ENCODE data around the gene DNAJC5.
"Not testable (repeated sequence)": the region's sequence is repeated elsewhere in the genome, so short reads cannot be mapped to it uniquely, and the experiment has no call there.

DNAJC5 gene

DNA sequence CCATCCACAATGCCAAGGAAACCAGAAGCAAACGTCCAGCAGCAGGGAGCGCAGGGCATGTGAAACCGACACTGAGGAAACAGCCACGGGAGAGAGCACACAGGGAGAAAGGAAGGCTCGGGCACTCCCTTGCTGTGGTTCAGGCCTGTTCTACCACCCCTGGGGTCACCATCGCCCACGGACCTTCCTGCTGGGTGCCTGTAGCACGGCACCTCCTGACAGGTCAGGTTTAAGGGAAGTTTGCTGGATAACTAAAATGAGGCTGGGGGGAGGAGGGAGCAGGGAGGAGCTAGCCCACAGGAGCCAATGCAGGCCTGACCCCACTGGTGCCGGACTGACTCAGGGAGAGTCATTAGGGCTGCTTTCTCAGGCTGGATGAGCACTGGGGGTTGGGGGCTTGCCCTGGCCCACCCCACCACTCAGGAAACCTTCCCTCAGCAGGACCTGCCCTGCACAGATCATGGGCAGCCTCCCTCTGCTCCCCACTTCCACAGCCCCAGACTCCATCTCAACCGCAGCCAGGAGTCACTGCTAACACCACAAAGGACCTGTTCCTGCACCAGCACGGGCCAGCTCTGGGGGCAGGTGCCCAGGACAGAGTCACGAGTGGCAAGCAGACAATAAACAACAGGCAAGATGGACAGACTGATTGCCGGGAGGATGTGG, 59.0 kb downstream of the DNAJC5 start:
- no peak for DNase-seq (ENCODE audit: low read depth in 4 of 4, low spot score in 1 of 4)

GRCh38 chr20:63955281-63955826, 60.4 kb downstream of the DNAJC5 start:
- DNase-seq (ENCODE audit: low read depth in 4 of 4, low spot score in 1 of 4) = no peak

DNA sequence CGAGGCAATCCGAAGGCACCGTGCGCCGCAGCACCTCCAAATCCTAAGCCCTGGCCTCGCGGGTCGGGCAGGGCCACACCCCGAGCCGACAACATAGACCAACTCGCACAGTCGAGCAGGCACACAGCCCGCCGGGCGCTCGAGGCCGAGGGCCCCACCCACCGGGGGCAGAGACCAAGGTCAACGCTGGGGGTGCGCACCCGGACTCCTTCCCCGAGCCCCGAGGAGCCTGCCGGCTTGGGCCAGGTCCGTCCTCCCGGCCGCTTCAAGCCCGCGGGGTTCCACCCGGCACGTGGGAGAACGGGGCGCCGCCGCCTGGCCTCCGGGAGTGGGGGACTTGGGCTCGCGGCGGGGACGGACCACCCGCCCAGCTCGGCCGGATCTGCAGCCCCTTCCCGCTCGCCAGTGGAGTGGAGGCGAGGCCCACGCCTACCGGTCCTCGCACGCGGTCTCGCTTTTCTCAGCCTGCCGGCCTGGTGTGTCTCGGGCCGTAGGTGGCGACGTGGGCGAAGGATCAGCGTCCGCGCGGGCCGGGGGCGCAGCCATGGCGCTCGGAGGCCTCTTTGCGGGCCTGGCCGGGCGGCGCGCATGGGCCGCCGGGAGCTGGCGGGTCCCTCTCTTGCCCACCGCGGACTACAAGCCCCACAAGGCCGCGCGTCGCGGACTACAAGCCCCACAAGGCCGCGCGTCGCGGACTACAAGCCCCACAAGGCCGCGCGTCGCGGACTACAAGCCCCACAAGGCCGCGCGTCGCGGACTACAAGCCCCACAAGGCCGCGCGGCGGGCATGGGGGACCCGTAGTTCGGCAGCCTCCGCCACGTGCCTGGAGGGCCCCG, 61.1 kb downstream of the DNAJC5 start, which contains the start of gene UCKL1:
UCKL1 (minus strand) TSS at position 590 of the 837 bp plus-strand sequence; CDS start at position 546, 44 bp downstream.
- peak; percentile 76 to 84 (median 81) for DNase-seq (ENCODE audit: low read depth in 4 of 4, low spot score in 1 of 4)

DNA sequence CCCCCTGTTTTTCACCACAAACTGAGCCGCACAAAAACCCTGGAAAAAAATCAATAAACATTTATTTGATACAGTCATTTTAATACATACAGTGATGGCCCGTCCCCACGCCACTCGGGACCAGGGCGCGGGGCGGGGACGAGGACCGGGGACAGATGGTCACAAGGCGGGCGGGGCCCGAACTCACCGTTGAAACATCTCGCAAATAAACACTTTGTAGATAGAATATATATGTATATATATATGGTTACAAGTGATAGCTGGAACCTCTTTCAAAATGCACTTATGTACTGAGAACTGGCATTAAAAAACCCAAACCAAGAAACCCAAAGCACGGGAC, 61.7 kb downstream of the DNAJC5 start:
- no peak for DNase-seq (ENCODE audit: low read depth in 4 of 4, low spot score in 1 of 4)

DNA sequence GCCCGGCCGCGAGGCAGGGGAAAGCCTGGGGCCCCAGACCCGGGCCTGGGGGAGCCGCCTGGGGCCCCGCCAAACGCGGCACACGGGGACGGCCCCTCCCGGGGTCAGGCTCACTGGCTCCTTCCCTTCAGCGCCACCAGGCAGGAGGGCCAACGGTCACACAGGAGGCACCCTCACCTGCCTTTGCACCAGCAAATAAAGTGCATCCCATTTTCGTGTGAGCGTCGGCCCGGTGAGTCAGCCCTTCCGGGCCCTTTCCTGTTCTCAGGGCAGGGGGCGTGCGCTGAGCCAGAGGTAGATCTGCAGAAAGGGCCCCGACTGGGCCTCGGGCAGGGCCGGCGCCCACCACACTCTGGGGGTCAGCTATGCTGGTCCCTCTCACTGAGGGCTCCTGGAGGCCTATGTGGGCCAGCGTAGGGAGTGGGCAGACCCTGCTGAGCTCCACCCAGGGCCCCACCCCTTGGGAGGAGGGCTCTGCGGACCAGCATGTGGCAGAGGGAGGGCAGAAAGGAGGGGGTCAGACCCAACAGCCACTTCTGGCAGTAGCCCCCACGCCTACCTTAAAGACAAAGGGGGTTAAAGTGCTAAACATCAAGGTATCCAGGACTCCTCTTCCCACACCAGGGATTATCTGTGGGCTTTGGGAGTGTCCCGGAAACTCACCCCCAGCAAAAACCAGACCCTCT, 62.2 kb downstream of the DNAJC5 start:
- peak in 2 of 4 experiments; percentile 52 to 62 for DNase-seq (ENCODE audit: low read depth in 4 of 4, low spot score in 1 of 4)

GRCh38 chr20:63957690-63958441, 62.9 kb downstream of the DNAJC5 start:
- peak in 1 of 4 experiments; percentile 48 for DNase-seq (ENCODE audit: low read depth in 4 of 4, low spot score in 1 of 4)

DNA sequence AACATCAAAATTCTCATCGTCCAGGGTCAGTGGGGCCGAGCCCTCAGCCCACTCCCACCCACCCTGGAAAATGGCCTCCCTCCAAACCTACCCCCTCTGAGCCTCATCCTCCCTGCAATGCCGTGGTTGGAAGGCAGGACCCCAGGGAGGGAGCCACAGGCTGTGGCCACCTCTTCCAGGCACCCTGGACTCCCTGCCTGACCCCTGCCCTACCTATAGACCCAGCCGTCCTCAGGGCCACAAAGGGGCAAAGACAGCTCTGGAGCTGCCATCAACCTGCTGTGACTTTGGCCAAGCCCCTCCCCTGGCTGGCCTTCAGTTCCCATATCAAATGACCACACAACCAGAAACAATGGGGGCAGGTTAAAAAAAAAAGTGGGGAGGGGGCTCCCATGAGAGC, 63.5 kb downstream of the DNAJC5 start:
- DNase-seq (ENCODE audit: low read depth in 4 of 4, low spot score in 1 of 4) = no peak

DNA sequence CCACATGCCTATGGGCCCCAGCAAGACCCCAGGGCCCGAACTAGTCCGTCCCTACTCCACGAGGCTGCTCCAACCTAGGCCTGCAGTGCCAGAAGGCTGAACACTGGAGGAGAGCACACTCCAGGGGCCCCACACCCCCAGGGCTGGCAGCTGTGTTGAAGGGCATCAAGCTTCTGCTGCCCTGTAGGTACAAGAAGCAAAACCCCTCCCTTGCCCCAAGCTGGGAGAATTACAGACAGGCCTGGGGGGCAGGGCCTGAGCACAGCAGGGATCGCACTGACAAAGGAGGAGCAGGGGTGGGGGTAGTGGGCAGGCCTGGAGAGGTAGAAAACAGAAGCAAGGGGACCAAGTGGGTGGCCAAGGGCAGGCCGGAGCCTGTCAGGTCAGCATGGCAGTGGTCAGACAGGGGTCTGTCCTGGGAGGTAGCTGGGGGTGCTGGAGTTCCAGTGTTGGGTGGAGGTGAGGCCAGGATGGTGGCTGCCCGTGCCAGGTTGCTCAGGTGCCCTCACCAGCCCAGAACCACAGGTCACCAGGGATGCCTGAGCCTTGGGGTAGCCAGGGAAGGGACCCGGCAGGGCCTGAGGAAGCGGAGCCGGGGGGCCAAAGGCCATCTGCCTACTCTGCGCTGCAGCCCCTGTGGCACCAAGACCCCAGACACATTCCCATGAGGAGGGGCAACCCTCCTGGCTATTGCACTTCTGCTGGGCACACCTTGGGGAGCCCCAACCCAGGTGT, 64.2 kb downstream of the DNAJC5 start:
- DNase-seq (ENCODE audit: low read depth in 4 of 4, low spot score in 1 of 4) = no peak

- DNase-seq (ENCODE audit: low read depth in 4 of 4, low spot score in 1 of 4) = no peak
These were observed 64.8 kb downstream of the DNAJC5 start for GRCh38 chr20:63959699-63960075.

- DNase-seq (ENCODE audit: low read depth in 4 of 4, low spot score in 1 of 4) = not testable (repeated sequence)
These were observed 66.0 kb downstream of the DNAJC5 start for GRCh38 chr20:63960654-63961621.

DNA sequence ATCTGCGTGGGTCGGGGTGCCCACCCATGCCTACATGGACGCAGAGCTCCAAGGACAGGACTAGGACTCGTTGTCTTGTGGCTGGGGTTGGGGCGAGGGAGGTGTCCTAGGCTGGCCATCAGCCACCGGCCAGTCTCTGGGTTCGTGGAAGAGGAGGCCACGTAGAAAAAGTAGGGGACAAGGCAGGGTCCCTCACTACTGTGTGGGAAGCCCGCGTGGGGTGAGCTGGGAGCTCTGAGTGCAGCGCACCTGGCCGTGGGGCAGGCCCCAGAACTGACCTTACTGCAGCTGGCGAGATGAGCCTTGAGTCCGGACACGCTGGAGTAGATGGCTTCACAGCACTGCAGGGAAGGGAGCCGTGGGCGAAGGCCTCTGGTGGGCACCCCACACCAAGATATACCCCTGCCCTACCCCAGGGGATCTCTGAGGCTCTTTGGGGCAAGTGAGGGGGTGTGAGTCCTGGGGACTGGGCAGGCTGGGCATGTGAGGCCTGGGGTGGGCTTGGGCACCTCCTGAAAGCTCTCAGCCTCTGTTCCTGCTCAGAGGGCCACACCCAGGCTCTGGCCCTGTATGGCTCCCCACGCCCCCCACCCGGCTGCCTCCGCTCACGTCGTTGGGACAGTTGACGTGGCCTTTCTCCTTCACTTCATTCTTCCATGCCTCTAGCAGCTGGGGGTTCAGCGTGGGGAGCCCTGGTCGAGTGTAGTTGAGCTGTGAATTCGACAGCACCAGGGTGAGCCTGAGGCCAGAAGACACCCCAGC, 66.9 kb downstream of the DNAJC5 start:
- DNase-seq (ENCODE audit: low read depth in 4 of 4, low spot score in 1 of 4) = no peak

- DNase-seq (ENCODE audit: low read depth in 4 of 4, low spot score in 1 of 4) = no peak
These were observed 67.8 kb downstream of the DNAJC5 start for GRCh38 chr20:63962426-63963347.

- no peak for DNase-seq (ENCODE audit: low read depth in 4 of 4, low spot score in 1 of 4)
These were observed 68.4 kb downstream of the DNAJC5 start for GRCh38 chr20:63963348-63963741.

DNA sequence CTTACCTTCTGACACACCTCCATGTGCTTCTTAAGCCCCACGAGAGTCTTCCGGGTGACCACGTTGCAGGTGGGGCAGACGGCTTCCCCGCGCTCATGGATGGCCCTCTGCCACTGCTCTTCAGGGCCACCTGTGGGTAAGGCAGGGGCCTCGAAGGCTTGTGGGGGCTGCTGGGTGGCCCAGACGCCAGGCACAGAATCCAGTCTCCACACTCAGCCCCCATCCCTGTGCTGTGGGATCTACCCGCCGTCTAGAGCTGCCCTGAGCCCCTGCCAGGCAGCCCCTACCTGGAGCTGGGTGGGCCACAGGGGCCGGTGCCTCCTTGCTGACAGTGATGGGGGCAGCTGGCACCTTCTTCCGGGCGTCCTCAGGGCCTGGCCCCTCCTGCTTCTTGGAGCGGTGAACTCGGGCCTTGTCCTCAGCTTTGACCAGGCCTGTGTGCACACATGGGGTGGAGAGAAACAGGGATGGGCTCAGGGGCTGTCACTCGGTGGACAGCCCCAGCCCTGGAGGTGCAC, 68.9 kb downstream of the DNAJC5 start:
- no peak for DNase-seq (ENCODE audit: low read depth in 4 of 4, low spot score in 1 of 4)

GRCh38 chr20:63964412-63964811, 69.5 kb downstream of the DNAJC5 start:
- DNase-seq (ENCODE audit: low read depth in 4 of 4, low spot score in 1 of 4) = no peak

- no peak for DNase-seq (ENCODE audit: low read depth in 4 of 4, low spot score in 1 of 4)
These were observed 71.4 kb downstream of the DNAJC5 start for GRCh38 chr20:63966172-63966943.

Data from stimulated activated CD4-positive, alpha-beta T cell treated with anti-CD3 and anti-CD28 coated beads, Interleukin-1b, Interleukin-23, amount 100 ng/mL, for 24 hours (primary cell).